ENCODE data around the gene EEFSEC. TPM values are rescaled to one million over a fixed set of nuclear protein-coding genes. Genes with fewer than 3 reads are reported as not detected.

The EEFSEC gene
- total and polyA plus RNA-seq, 2 of the 8 experiments (the other 6 are each of a cell fraction or from before 2014, with no cell fraction given): 13.1 to 19.8 TPM

GRCh38 chr3:128127236-128127635 lies 26.0 kb upstream of the EEFSEC start:
- peaks cover 2% of the 10 kb centered on the region; the same call in 1 of the 2 replicates for H3K23me2 ChIP-seq (ENCODE audit: low read depth, low read length)
- H3K27me3 ChIP-seq (replicated peaks in 1 of 4; ENCODE audit: control insufficient read depth in 3 of 4, extremely low read depth in 1 of 4, insufficient read depth in 3 of 4, low read length in 3 of 4): peaks cover 0 to 4% (median 0%) of the 10 kb centered on the region in 4 experiments; a peak in 1 of 7 replicates
- H2BK5ac ChIP-seq (ENCODE audit: low read depth, low read length): no peak overlapping the region
- no peak overlapping the region for H2BK120ac ChIP-seq (replicated peaks; ENCODE audit: low read depth, low read length)
- no peak overlapping the region for H4K5ac ChIP-seq (ENCODE audit: insufficient read length, low read depth, low read length)
- DNase-seq (ENCODE audit: low read depth in 1 of 2, low spot score in 2 of 2): no peak
- H3K4me2 ChIP-seq (ENCODE audit: insufficient read depth in 1 of 2, low read depth in 2 of 2, low read length in 2 of 2): no peak overlapping the region
- no peak overlapping the region for H3K4ac ChIP-seq (replicated peaks; ENCODE audit: insufficient read length, low read depth, low read length)
- H3K27ac ChIP-seq (ENCODE audit: low read depth, low read length): no peak overlapping the region
- H3K9ac ChIP-seq (replicated peaks in 1 of 4; ENCODE audit: extremely low read depth in 1 of 4, low read depth in 3 of 4, low read length in 3 of 4): no peak overlapping the region
- H4K91ac ChIP-seq (replicated peaks; ENCODE audit: insufficient read length, low read length): no peak overlapping the region
- H3K18ac ChIP-seq (ENCODE audit: extremely low read depth, low read length): no peak overlapping the region
- H2BK15ac ChIP-seq (ENCODE audit: low read length): no peak overlapping the region
- no peak overlapping the region for H3K56ac ChIP-seq (replicated peaks; ENCODE audit: insufficient read length, low read depth, low read length)
- POLR2A ChIA-PET (ENCODE audit: partially characterized antibody): no interaction called here
- FAIRE-seq: no peak
- peak overlapping the region; percentile 60; the same call in 1 of the 2 replicates for H4K8ac ChIP-seq (ENCODE audit: extremely low read depth, insufficient read depth, low read length)
- H2BK20ac ChIP-seq (ENCODE audit: low read length): no peak overlapping the region
- no peak overlapping the region for H2AK5ac ChIP-seq (ENCODE audit: low read depth, low read length)
- CTCF ChIA-PET (ENCODE audit: partially characterized antibody): no interaction called here
- no peaks in the 10 kb centered on the region for H4K20me1 ChIP-seq (replicated peaks in 1 of 2; ENCODE audit: control insufficient read depth in 1 of 2, insufficient read depth in 2 of 2, low read length in 2 of 2)
- H3K23ac ChIP-seq (ENCODE audit: insufficient read length): no peak overlapping the region
- 72% methylated on average over 2 of the region's 2 CpGs; no CpG with 5 or more reads in 1 of the 2 experiments for WGBS, 2 experiments (ENCODE audit: extremely low coverage in 1 of 2, insufficient coverage in 1 of 2, insufficient read length in 1 of 2, insufficient replicate concordance in 2 of 2, low coverage in 1 of 2, low lambda C conversion rate in 2 of 2, missing lambda C conversion rate in 1 of 2)
- H3K79me1 ChIP-seq (ENCODE audit: low read depth, low read length): peaks cover 4% of the 10 kb centered on the region; the same call in 1 of the 2 replicates
- H3K4me3 ChIP-seq (ENCODE audit: extremely low read depth in 1 of 4, insufficient read depth in 2 of 4, low read depth in 3 of 4, low read length in 4 of 4): no peak overlapping the region
- H3K9me3 ChIP-seq (ENCODE audit: insufficient read depth in 2 of 2, low read depth in 1 of 2, low read length in 1 of 2): no peaks in the 10 kb centered on the region
- H3K36me3 ChIP-seq (ENCODE audit: control insufficient read depth in 2 of 4, insufficient read depth in 4 of 4, low read length in 3 of 4): no peaks in the 10 kb centered on the region
- H3K14ac ChIP-seq (ENCODE audit: insufficient read length): no peak overlapping the region
- no peak overlapping the region for H2BK12ac ChIP-seq (ENCODE audit: low read depth, low read length)
- H3K4me1 ChIP-seq (replicated peaks in 1 of 4; ENCODE audit: control insufficient read depth in 3 of 4, insufficient read depth in 4 of 4, low read length in 3 of 4): no peaks in the 10 kb centered on the region; a peak in 2 of 7 replicates
- no peak overlapping the region for H2AFZ ChIP-seq (ENCODE audit: low read length)
- peaks cover 4 to 10% of the 10 kb centered on the region in 2 experiments for H3K79me2 ChIP-seq (ENCODE audit: control insufficient read depth in 1 of 2, insufficient read depth in 2 of 2, low read length in 2 of 2)
- TF ChIP-seq POU5F1 (IDR thresholded peaks at IDR 0.05; ENCODE audit: low read depth, low read length): no peak
- TF ChIP-seq POLR2A (IDR thresholded peaks at IDR 0.05; ENCODE audit: control extremely low read depth in 1 of 2, low read depth in 2 of 2, low read length in 2 of 2): no peak
- TF ChIP-seq HDAC6 (IDR thresholded peaks at IDR 0.05; ENCODE audit: low read depth, low read length): no peak
- no peak for TF ChIP-seq CTBP2 (IDR thresholded peaks at IDR 0.05; ENCODE audit: borderline replicate concordance, insufficient read depth, insufficient read length, low read length)
- TF ChIP-seq SRF (IDR thresholded peaks at IDR 0.05; ENCODE audit: low read depth, low read length): no peak
- no peak for TF ChIP-seq KDM4A (IDR thresholded peaks at IDR 0.05; ENCODE audit: low read depth, low read length, severe bottlenecking)
- no peak for TF ChIP-seq TCF12 (IDR thresholded peaks at IDR 0.05; ENCODE audit: low read depth, low read length)
- TF ChIP-seq, protein P1, sequence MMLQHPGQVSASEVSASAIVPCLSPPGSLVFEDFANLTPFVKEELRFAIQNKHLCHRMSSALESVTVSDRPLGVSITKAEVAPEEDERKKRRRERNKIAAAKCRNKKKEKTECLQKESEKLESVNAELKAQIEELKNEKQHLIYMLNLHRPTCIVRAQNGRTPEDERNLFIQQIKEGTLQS (IDR thresholded peaks at IDR 0.05; ENCODE audit: insufficient read depth, low read depth, low read length): no peak
- no peak for TF ChIP-seq TBP (IDR thresholded peaks at IDR 0.05; ENCODE audit: low read depth, low read length)
- no peak for TF ChIP-seq PHF8 (conservative IDR thresholded peaks at IDR 0.05; ENCODE audit: low read depth, low read length)
- no peak for TF ChIP-seq FOSL1 (IDR thresholded peaks at IDR 0.05; ENCODE audit: insufficient read depth, low read depth, low read length)
- TF ChIP-seq MAX (IDR thresholded peaks at IDR 0.05): no peak
- TF ChIP-seq ZNF274 (IDR thresholded peaks at IDR 0.05; ENCODE audit: borderline replicate concordance, extremely low read depth, low read length): no peak
